WTC11 (cell line): ENCODE results near the gene BICD2. TPM values are rescaled to one million over a fixed set of nuclear protein-coding genes. Genes with fewer than 3 reads are reported as not detected.

ENCODE experiments used
- ATAC-seq: fragments of 200-7000 bp; cut with Tn5 transposase; 2 replicates; pipeline ENCODE4 v1.10.0; 2021; ENCODE audit warnings: mild to moderate bottlenecking, moderate library complexity
- CTCF ChIA-PET: fragments of 300-600 bp; sonication (Branson Sonifier 250); formaldehyde crosslinking; loops from one replicate; lab custom pipeline; 2021; ENCODE audit warnings: antibody characterized with exemption; lab: Charles Lee
- POLR2A ChIA-PET: fragments of 350-600 bp; sonication (Branson Sonifier 250); formaldehyde crosslinking; loops from one replicate; lab custom pipeline; 2021; ENCODE audit warnings: antibody characterized with exemption; lab: Charles Lee
- DNase-seq: peaks from one replicate; pipeline ENCODE4 v3.0.0; 2021; ENCODE audit warnings: low spot score
- H3K27ac Mint-ChIP-seq: 2 replicates; pipeline ENCODE4 v1.8.0; 2021; ENCODE audit warnings: mixed read lengths
- H3K27me3 Mint-ChIP-seq: 2 replicates; pipeline ENCODE4 v1.8.0; 2021; ENCODE audit warnings: low read depth, mild to moderate bottlenecking, moderate library complexity, mixed read lengths
- H3K36me3 Mint-ChIP-seq: 2 replicates; pipeline ENCODE4 v1.8.0; 2021; ENCODE audit warnings: mixed read lengths
- H3K4me1 Mint-ChIP-seq: 2 replicates; pipeline ENCODE4 v1.8.0; 2022; ENCODE audit warnings: mixed read lengths
- H3K4me3 Mint-ChIP-seq: 2 replicates; pipeline ENCODE4 v1.8.0; 2021; ENCODE audit warnings: mild to moderate bottlenecking, moderate library complexity, mixed read lengths
- H3K9me3 Mint-ChIP-seq: 2 replicates; pipeline ENCODE4 v1.8.0; 2021; ENCODE audit warnings: mixed read lengths
- CDX4 ChIP-seq: fragments of 250-450 bp; sonication (Bioruptor Pico); IDR thresholded peaks from 2 replicates; pipeline ENCODE4 v1.9.0; 2021; ENCODE audit warnings: moderate library complexity, mild to moderate bottlenecking, inconsistent platforms, borderline replicate concordance
- ELF4 ChIP-seq: sonication (generic); formaldehyde crosslinking; IDR thresholded peaks from 2 replicates; pipeline ENCODE4 v1.8.1; 2022; ENCODE audit warnings: low read depth, mild to moderate bottlenecking, moderate library complexity, missing genetic modification reagents
- EMX1 ChIP-seq: fragments of 250-450 bp; sonication (Bioruptor Pico); IDR thresholded peaks from 2 replicates; pipeline ENCODE4 v1.8.0; 2021; ENCODE audit warnings: mild to moderate bottlenecking
- ERG ChIP-seq: fragments of 250-450 bp; sonication (Bioruptor Pico); IDR thresholded peaks from 2 replicates; pipeline ENCODE4 v1.8.0; 2021; ENCODE audit warnings: mild to moderate bottlenecking
- GRHL2 ChIP-seq: fragments of 250-450 bp; sonication (Bioruptor Pico); IDR thresholded peaks from 2 replicates; pipeline ENCODE4 v1.8.0; 2022; ENCODE audit warnings: mild to moderate bottlenecking, moderate library complexity; ENCODE audit not compliant: insufficient replicate concordance, severe bottlenecking
- HMGA2 ChIP-seq: fragments of 250-450 bp; sonication (Bioruptor Pico); IDR thresholded peaks from 2 replicates; pipeline ENCODE4 v1.4.0; 2021; ENCODE audit warnings: mild to moderate bottlenecking, moderate library complexity
- KAT7 ChIP-seq: sonication (generic); formaldehyde crosslinking; IDR thresholded peaks from 2 replicates; pipeline ENCODE4 v1.8.1; 2023; ENCODE audit warnings: missing genetic modification reagents, mild to moderate bottlenecking, borderline replicate concordance
- MLX ChIP-seq: sonication (generic); formaldehyde crosslinking; IDR thresholded peaks from 2 replicates; pipeline ENCODE4 v1.8.1; 2023; ENCODE audit warnings: mild to moderate bottlenecking, missing genetic modification reagents, moderate library complexity
- NFE2L1 ChIP-seq: sonication (generic); formaldehyde crosslinking; IDR thresholded peaks from 2 replicates; pipeline ENCODE4 v1.8.1; 2023; ENCODE audit warnings: missing genetic modification reagents
- NR3C1 ChIP-seq: sonication (generic); formaldehyde crosslinking; conservative IDR thresholded peaks from 2 replicates; pipeline ENCODE4 v1.8.1; 2023; ENCODE audit warnings: low read depth, mild to moderate bottlenecking, missing genetic modification reagents
- SOX15 ChIP-seq: fragments of 250-450 bp; sonication (Bioruptor Pico); IDR thresholded peaks from 2 replicates; pipeline ENCODE4 v1.9.0; 2021; ENCODE audit warnings: mild to moderate bottlenecking
- STAT6 ChIP-seq: sonication (generic); formaldehyde crosslinking; conservative IDR thresholded peaks from 2 replicates; pipeline ENCODE4 v1.8.1; 2023; ENCODE audit warnings: mild to moderate bottlenecking, low read depth, missing genetic modification reagents, moderate library complexity
- TEAD4 ChIP-seq: sonication (generic); formaldehyde crosslinking; IDR thresholded peaks from 2 replicates; pipeline ENCODE4 v1.8.0; 2022; ENCODE audit warnings: mild to moderate bottlenecking, missing genetic modification reagents
- ZNF121 ChIP-seq: sonication (generic); formaldehyde crosslinking; IDR thresholded peaks from 2 replicates; pipeline ENCODE4 v1.8.0; 2023; ENCODE audit warnings: missing genetic modification reagents
- ZNF396 ChIP-seq: fragments of 250-450 bp; sonication (Bioruptor Pico); IDR thresholded peaks from 2 replicates; pipeline ENCODE4 v1.8.0; 2021; ENCODE audit warnings: mild to moderate bottlenecking, moderate library complexity, borderline replicate concordance
- total RNA-seq: library from RNA; stranded (reverse); gene quantifications from 3 replicates; pipeline ENCODE4 v1.2.3, GENCODE V29; 2021
- TF ChIP-seq, protein P1 (sequence below): sonication (generic); formaldehyde crosslinking; IDR thresholded peaks from 2 replicates; pipeline ENCODE4 v1.8.1; 2022; ENCODE audit warnings: mild to moderate bottlenecking, moderate library complexity, missing genetic modification reagents
- TF ChIP-seq, protein P2 (sequence below): sonication (generic); formaldehyde crosslinking; IDR thresholded peaks from 2 replicates; pipeline ENCODE4 v1.8.0; 2022; ENCODE audit warnings: missing genetic modification reagents
- TF ChIP-seq, protein P3 (sequence below): sonication (generic); formaldehyde crosslinking; IDR thresholded peaks from 2 replicates; pipeline ENCODE4 v1.8.1; 2022; ENCODE audit warnings: low read depth, missing genetic modification reagents, borderline replicate concordance
- TF ChIP-seq, protein P4 (sequence below): fragments of 250-450 bp; sonication (Bioruptor Pico); IDR thresholded peaks from 2 replicates; pipeline ENCODE4 v2.1.2; 2022; ENCODE audit warnings: mild to moderate bottlenecking, moderate library complexity

BICD2 gene
- total RNA-seq, 1 experiment from 2014 or later: 38.7 TPM

DNA sequence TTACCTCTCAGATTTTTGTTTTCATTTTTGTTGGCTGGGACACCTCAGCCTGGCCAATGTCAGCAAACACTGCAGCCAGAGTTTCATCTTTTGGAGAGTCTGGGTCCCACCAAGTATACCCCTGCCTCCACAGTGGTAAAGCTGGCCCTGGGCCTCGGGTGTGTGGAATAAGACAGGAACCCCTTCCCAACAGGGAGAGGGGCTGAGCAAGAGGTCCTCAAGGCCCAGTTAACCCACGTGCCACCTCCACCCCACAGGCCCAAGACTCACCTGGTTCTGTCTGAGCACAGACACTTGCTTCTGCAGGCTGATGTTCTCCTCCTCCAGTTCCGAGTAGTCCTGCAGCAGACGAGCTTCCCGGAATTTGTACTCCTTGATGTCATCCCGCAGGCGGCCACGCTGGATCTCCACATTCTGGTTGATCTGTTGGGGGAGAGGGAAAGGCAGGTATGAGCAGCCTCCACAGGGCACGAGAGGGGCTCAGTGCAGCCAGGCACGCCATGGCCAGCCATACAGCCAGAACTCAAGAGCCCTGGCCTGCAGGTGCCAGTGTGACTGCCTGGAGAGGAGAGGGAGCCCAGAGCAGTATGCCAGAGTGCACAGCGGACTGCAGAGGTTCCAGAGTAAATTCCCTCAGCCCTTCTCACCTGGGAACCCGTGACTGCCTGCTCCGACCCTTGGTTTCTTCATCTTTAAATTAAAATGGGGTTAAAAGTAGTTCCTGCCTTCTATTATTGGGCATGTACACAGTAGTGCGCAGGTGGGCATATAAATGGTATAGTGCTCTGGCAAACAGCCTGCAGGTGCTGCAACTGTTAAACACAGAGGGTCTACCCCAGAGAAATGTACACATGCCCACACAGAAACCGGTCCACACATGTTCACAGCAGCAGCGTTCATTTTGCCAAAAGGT is 42.0 kb downstream of the BICD2 start:
- Mint-ChIP-seq H3K27ac (no peak overlapping the region), H3K9me3 (no peaks in the 10 kb centered on the region), H3K36me3 (peaks cover 38% of the 10 kb centered on the region), H3K4me1 (no peaks in the 10 kb centered on the region), H3K4me3 (no peak overlapping the region), H3K27me3 (no peaks in the 10 kb centered on the region)
- DNase-seq (no peak), ATAC-seq (no peak)
- TF ChIP-seq NFE2L1 (CRISPR knock-in tag): no peak
- TF ChIP-seq GRHL2 (CRISPR knock-in tag): no peak
- no peak for TF ChIP-seq ZNF121 (CRISPR knock-in tag)
- no peak for TF ChIP-seq MLX (CRISPR knock-in tag)
- no peak for TF ChIP-seq NR3C1 (CRISPR knock-in tag)
- TF ChIP-seq, protein P1, sequence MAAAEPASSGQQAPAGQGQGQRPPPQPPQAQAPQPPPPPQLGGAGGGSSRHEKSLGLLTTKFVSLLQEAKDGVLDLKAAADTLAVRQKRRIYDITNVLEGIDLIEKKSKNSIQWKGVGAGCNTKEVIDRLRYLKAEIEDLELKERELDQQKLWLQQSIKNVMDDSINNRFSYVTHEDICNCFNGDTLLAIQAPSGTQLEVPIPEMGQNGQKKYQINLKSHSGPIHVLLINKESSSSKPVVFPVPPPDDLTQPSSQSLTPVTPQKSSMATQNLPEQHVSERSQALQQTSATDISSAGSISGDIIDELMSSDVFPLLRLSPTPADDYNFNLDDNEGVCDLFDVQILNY: no peak
- TF ChIP-seq, protein P2, sequence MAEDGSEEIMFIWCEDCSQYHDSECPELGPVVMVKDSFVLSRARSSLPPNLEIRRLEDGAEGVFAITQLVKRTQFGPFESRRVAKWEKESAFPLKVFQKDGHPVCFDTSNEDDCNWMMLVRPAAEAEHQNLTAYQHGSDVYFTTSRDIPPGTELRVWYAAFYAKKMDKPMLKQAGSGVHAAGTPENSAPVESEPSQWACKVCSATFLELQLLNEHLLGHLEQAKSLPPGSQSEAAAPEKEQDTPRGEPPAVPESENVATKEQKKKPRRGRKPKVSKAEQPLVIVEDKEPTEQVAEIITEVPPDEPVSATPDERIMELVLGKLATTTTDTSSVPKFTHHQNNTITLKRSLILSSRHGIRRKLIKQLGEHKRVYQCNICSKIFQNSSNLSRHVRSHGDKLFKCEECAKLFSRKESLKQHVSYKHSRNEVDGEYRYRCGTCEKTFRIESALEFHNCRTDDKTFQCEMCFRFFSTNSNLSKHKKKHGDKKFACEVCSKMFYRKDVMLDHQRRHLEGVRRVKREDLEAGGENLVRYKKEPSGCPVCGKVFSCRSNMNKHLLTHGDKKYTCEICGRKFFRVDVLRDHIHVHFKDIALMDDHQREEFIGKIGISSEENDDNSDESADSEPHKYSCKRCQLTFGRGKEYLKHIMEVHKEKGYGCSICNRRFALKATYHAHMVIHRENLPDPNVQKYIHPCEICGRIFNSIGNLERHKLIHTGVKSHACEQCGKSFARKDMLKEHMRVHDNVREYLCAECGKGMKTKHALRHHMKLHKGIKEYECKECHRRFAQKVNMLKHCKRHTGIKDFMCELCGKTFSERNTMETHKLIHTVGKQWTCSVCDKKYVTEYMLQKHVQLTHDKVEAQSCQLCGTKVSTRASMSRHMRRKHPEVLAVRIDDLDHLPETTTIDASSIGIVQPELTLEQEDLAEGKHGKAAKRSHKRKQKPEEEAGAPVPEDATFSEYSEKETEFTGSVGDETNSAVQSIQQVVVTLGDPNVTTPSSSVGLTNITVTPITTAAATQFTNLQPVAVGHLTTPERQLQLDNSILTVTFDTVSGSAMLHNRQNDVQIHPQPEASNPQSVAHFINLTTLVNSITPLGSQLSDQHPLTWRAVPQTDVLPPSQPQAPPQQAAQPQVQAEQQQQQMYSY (CRISPR knock-in tag): no peak
- no peak for TF ChIP-seq KAT7 (CRISPR knock-in tag)
- TF ChIP-seq CDX4 (CRISPR knock-in tag): no peak
- TF ChIP-seq STAT6 (CRISPR knock-in tag): no peak
- TF ChIP-seq TEAD4 (CRISPR knock-in tag): no peak
- POLR2A ChIA-PET: no interaction called here
- CTCF ChIA-PET: no interaction called here

DNA sequence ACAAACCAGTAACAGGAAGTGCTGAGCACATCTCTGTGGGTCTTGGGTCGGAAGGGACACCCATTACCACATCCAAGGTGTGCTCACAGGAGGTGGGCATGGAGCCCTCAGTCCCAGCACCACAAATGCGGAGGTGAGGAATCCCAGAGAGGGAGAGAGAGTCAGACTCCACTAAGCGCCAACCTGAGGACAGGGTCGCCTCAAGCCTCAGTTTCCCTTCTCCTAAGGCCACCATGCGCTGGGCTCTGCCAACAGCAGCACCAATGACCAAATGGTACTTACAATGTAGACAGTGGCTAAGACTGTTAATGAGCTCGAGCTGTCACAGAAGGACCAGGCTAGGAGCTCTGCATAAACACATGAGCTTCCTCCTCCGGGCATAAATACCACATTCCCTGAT is 43.1 kb downstream of the BICD2 start:
- peaks cover 39% of the 10 kb centered on the region for H3K36me3 Mint-ChIP-seq
- no peaks in the 10 kb centered on the region for H3K4me1 Mint-ChIP-seq
- no peaks in the 10 kb centered on the region for H3K9me3 Mint-ChIP-seq
- no peak overlapping the region for H3K4me3 Mint-ChIP-seq
- ATAC-seq (no peak), DNase-seq (no peak)
- H3K27ac Mint-ChIP-seq: no peak overlapping the region
- CTCF ChIA-PET: no interaction called here
- no peaks in the 10 kb centered on the region for H3K27me3 Mint-ChIP-seq
- POLR2A ChIA-PET: no interaction called here
- TF ChIP-seq EMX1 (CRISPR knock-in tag) (no peak), HMGA2 (no peak), ZNF396 (no peak), ELF4 (CRISPR knock-in tag) (no peak), ERG (CRISPR knock-in tag) (no peak), SOX15 (CRISPR knock-in tag) (no peak), KAT7 (CRISPR knock-in tag) (no peak)
- TF ChIP-seq, protein P3, sequence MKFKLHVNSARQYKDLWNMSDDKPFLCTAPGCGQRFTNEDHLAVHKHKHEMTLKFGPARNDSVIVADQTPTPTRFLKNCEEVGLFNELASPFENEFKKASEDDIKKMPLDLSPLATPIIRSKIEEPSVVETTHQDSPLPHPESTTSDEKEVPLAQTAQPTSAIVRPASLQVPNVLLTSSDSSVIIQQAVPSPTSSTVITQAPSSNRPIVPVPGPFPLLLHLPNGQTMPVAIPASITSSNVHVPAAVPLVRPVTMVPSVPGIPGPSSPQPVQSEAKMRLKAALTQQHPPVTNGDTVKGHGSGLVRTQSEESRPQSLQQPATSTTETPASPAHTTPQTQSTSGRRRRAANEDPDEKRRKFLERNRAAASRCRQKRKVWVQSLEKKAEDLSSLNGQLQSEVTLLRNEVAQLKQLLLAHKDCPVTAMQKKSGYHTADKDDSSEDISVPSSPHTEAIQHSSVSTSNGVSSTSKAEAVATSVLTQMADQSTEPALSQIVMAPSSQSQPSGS (CRISPR knock-in tag): no peak
- TF ChIP-seq, protein P4, sequence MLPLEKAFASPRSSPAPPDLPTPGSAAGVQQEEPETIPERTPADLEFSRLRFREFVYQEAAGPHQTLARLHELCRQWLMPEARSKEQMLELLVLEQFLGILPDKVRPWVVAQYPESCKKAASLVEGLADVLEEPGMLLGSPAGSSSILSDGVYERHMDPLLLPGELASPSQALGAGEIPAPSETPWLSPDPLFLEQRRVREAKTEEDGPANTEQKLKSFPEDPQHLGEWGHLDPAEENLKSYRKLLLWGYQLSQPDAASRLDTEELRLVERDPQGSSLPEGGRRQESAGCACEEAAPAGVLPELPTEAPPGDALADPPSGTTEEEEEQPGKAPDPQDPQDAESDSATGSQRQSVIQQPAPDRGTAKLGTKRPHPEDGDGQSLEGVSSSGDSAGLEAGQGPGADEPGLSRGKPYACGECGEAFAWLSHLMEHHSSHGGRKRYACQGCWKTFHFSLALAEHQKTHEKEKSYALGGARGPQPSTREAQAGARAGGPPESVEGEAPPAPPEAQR (CRISPR knock-in tag): no peak
